ENCODE data around the gene CHST15. TPM values are rescaled to one million over a fixed set of nuclear protein-coding genes. Genes with fewer than 3 reads are reported as not detected.

CHST15 gene
- total and polyA plus RNA-seq, 2 experiments from 2014 or later, result 0.92 to 1.9 TPM

- Histone ChIP-seq H3K27ac (no peak overlapping the region), H3K9me3 (ENCODE audit: low read depth) (no peaks in the 10 kb centered on the region), H3K4me1 (ENCODE audit: low read depth) (no peaks in the 10 kb centered on the region), H3K27me3 (peaks cover 2% of the 10 kb centered on the region), H3K36me3 (no peaks in the 10 kb centered on the region), H3K4me3 (no peak overlapping the region)
- TF ChIP-seq CTCF (IDR thresholded peaks at IDR 0.05; ENCODE audit: low read depth, low read length), result no peak
- no peak for DNase-seq (ENCODE audit: low read depth in 1 of 2, low spot score in 1 of 2)
Measured at GRCh38 chr10:123958241-123958640, 135.2 kb downstream of the CHST15 start.

Other genes starting within 250 kb of the CHST15 start
- 0.39 and 1.2 TPM in 2 replicates for gene CPXM2, start 201.8 kb downstream of the CHST15 start, total RNA-seq
- gene CPXM2, start 201.8 kb downstream of the CHST15 start, polyA plus RNA-seq, result 0.84 and 1.3 TPM in 2 replicates